Measurements from ENCODE around the gene HSPA1L.

The HSPA1L gene

DNA sequence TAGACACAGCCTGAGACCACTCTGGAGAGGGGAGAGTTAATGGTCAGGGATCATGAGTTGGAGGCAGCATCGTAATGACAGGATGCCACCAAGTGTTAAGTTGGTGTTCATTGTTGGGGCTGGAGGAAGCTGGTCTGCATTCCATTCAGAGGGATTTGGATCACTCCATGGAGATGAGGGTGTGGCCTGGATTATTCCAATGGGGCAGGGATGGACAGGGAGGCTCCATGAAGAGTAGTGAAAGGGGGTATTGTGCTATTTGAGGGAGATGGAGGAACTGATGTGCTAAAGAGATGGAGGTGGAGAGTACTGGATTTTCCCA lies 51.5 kb downstream of the HSPA1L start:
- DNase-seq (ENCODE audit: low spot score) = peak; percentile 79

DNA sequence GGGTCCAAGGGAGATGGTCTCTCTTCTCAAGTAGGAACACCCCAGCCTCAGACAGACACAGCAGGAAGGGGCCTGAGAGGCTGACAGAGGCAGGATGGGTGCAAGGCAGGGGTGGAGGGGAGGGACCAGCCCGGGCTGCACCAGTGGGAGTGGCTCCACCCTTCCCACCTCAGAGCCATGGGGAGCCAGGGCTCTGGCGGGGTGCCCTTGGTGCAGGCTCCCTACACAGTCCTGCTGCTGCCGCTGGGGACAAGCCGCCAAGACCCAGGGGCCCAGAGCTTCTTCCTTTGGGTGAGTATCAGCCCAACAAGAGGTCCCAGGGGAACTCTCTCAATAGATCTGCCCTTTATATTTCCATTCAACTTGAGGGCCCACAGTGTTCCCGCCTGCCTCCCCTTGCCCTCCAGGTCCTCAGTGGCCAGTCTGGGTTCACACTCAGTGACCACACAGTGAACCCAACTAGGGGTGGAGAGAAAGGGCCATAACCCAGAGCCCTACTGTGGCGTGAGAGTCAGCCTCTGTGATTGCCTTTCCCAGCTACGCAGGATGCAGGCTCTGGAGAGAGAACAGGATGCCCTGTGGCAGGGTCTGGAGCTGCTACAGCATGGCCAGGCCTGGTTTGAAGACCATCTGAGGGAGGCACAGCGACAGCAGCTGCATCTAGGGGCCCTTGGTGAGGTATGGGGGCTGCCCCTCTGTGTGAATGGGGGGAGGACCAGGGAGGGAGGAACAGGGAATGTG lies 52.0 kb downstream of the HSPA1L start:
- DNase-seq (ENCODE audit: low spot score) = no peak

- no peak for DNase-seq (ENCODE audit: low spot score)
These were observed 52.7 kb downstream of the HSPA1L start, which contains the start of gene SAPCD1 for GRCh38 chr6:31762356-31762755. Gene SAPCD1 (plus strand): TSS chr6:31762656. CDS start chr6:31763055, 399 bp downstream.

DNA sequence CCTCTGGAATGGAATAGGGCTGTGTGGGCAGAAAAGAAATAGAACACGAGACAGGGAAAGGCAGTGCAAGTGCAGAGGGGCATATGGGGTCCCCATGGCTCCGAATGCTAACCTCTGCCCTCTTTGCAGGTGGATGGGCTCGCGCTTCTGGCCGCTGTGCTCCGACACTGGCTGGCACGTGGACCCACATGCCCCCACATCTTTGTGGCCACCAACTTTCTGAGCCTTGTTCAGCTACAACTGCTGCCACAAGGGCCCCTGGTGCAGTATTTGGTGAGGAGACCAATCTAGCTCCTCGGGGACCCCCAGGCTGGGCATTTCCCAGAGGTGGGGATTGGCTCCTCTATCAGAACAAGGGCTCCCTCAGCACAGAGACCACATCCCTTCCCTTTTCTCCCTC lies 53.7 kb downstream of the HSPA1L start:
- DNase-seq (ENCODE audit: low spot score) = no peak

- no peak for DNase-seq (ENCODE audit: low spot score)
These were observed 54.3 kb downstream of the HSPA1L start for GRCh38 chr6:31760790-31761189.
